A204.1 (cell line): ENCODE measurements around the gene LRRC32.

Source experiments
- FAIRE-seq: peaks from 2 replicates; lab custom pipeline; 2012; peaks lifted over from hg19 to GRCh38; lab: Jason Lieb, UNC

The LRRC32 gene

DNA sequence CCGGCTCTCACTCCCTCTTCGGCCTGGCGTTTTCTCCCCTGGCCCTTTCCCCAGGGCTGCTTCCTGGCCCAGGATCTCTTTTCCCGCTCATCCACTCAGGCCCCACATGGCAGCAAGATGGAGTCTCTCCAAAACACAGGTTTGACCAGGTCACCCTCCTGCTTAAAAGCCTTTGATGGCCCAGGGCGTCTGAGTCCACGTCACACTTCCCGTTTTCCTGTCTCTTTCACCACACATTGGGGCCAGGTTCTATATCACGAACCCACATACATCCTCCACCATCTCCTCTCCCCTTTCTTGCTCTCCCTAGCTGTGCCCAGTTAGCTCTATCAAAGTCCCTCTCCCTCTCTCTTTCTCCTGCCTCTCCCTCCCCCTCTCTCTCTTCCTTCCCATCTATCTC lies 7.8 kb upstream of the LRRC32 start:
- no peak for FAIRE-seq

DNA sequence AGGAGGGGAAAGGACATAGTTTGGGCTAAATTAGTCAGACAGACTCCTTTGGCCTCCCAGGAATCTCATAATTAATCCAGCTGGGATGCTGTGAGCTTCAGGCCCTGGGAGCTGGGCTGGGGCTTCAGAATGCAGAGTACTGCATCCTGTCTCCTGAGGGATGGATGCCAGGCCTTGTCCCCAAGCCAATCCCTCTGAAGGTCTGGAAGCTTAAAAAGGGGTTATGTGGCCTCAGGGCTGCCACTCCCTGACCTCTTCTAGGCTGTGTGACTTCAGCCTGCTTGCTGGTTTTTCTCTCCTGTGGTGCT lies 6.9 kb upstream of the LRRC32 start:
- no peak for FAIRE-seq

DNA sequence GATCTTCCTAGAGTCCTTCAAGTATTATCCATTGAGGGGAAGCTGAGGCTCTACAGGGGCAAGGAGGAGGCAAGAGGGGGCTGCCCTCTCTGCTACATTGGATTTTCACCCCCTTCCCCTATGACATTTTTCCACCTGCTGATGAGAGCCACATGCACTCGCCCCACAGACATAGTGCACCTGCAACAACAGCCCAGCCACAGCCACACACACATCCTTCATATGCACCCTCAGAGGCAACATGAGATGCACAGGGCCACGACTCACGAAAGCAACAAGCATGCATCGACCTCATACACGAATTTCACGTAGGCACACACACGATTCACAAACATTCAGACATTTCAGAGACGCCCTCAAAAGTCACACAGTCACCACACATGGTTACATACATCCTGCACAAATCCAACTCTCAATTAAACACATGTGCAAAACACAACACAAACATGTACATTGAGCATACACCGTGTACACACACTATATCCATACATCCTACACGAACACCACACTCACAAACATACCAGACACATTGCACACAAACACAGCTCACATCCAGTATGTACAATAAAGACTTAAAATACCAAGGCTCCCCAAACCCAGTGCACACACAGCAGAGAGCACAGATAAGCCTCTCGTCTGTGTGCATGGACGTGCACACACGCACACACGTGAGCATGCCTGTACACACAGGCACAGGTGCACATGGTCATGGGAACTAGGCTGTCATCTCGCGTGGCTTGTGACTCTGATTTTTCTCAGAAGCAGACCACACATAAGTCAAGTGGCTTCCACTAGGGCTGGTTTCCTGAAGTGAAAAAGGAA lies 6.3 kb upstream of the LRRC32 start:
- no peak for FAIRE-seq

DNA sequence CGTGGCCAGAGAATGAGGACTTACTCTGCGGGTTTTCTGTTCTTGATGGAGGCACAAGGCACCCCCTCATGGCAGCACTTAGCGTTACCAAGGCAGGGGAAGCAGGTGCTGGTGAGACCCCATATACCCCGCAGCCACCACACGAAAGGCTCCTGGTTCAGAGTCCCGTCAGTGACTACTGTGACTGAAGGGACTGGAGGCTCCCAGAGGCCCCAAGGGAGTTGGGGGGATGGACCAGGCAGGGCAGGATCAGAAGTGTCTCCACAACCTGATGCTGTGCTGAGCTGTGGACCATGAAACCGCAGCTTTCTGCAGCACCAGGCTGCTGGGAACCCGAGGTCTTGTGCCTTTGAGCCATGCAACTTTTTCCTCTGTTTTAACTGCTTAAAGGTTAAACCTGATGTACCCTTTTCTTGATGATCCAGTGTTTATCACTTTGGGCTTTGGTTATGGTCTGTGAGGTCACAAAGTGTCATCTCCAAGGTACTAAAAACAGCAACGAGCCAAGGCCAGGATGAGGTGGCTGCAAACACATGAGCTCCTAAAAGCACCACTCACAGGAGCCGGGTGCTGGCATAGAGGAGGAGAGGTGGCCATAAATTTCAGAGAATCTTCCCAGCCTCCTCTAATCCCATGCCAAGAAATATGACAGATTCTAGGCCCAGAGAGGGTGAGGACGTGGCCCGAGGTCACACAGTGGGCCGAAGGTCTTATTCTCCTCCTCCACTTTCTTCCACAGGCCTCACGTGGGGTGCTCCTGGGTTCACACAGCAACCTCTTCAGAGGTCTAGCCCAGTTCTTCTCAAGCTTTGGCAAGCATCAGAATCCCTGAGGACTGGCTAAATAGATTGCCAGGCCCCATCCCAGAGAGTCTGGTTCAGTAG lies 4.2 kb upstream of the LRRC32 start:
- no peak for FAIRE-seq

DNA sequence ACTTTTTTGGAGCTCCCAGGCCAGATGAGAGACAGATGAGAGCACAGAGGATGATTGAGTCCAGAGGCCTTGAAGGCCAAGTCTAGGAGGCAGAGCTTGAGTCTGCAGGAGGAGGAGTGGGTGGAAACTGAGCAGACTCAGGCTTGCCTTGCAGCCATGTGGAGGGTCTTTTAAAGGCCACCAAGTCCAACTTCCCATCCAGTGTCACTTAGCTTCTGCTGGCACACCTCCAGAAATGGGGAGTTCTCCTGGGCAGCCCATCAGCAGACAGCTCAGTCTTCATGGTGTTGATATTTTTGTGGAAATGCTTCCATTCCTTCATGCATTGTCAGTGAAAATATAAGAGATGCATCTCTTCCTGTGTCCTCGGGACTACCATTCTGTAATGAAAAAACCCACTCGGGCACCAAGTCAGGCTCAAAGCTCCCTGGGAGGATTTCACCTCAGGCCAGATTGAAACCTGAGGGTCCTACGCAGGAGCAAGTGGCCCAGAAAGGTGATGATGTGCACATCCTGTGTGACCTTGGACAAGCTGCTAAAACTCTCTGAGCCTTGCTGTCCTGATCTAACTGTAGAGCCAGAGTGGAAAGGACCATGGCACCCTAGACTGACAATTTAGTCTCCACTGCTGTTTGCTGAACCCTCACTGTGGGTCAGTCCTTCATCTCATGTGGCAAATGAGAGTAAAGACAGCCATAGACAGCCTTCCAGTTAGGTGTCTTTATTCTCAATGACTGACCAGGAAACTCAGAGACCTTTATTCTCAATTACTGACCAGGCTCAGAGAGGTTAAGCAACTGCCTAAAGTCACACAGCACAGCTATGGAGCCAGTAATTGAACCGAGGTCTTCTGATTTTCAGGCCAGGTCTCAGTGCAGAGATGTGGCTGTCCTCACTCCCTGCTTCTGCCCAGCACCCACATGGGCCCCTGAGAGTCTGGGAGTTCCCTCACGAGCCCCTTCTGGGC lies 2.9 kb upstream of the LRRC32 start:
- FAIRE-seq: no peak

DNA sequence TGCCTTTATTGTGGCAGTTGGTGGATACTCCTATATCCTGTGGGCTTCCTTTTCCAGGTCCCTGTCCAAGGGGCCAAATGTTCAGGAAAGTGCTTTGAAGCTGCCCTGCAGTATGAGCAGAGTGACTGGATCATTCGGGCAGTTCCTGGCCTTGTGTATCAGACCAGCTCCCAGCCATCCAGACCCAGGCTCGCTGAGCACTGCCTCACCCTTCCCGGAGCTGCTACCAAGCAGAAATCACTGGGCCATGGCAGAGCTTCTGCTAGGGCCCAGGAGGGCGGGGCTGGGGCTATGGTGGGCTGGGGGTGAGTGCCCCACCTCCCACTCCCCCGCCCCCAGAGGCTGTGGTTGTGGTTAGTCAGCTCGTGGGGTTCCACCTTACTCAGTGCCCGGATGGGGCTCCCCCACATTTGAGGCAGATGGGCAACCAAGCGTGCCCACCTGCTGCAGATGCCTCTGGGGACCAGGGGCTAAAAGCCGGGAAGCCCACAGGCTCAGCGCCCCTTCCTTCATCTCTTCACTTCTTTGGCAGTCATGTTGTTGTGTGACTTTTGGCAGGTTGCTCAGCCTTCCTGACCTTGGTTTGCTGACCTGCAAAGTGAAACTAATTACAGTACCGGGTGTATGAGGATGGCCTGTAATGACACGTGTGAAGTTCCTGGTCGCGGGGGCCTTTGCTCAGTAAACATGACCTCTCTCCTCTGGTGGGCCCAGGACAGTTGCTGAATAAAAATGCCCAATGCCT lies 2.1 kb upstream of the LRRC32 start:
- no peak for FAIRE-seq

DNA sequence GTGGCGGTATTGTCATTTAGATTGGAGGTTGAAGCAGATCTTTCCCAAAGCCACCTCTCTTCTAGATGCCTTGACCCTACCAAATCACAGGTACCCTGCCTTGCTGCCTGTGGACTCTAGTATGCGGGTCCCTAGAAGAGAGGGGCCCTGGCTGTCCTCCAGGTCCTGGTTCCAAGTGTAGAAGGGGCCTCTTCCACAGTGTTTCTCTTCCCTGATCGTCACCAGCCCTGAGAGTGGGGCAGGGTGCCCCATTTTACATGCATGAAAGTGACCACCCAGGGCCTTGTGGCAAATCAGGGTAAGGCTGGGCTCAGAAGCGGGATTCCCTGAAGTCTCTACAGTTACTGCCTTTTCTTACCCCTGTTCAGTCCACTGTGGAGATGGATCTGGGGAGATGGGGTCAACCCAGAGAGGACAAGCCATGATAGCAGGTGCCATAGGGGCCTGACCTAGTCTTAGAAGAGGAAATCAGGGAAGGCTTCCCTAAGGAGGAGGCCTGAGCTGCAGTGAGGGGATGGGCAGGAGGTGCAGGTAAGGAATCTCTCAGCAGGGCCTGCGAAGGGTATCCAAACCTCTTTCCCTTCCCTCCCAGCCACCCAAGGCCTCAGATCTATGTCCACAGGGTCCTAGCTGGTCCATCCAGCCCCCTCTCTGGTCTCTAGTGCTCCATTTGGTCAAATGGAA lies 1.2 kb upstream of the LRRC32 start:
- FAIRE-seq: no peak

DNA sequence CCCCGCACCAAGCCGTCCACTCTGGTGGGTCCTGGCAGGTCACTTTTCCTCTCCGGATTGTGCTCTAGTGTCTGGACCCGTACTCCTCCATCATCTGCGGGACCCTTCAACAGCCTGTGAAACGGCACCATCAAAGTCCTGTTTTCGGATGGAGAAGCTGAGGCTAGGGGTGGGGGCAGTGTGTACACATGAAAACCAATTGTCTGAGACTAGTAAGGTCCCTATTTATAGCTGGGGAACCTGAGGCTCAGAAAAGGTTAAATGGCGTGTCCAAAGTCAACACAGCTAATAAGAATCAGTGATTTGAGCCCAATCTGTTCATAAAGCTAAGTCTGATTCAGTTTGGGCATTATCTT lies 668 bp upstream of the LRRC32 start:
- no peak for FAIRE-seq

DNA sequence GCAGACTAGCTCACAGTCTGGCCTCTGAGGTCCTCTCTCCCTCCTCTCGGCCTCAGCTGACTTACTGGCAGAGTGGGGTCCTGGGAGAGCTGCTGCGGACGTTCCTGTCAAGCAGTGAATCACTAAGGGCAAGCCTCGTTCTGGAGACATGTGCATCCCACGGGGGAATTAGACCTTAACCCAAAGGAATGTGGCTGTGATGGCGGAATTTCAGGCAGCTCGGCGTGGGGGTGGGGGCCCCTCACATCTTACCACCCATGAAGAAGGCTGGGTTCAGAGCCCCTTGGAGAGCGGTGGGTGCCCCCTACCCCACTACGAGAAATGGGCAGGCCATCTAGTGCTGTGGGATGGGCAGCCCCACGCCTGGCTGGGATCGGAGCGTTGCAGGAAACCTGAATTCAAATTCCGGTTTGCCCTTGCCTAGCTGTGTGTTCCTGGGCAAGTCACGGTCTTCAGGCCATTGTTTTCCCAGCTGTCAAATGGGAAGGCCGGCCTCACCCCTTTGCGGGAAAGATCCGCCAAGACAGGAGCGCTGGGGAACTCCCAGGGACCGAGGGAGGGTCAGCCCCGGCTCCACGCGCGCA lies 554 bp downstream of the LRRC32 start:
- no peak for FAIRE-seq

DNA sequence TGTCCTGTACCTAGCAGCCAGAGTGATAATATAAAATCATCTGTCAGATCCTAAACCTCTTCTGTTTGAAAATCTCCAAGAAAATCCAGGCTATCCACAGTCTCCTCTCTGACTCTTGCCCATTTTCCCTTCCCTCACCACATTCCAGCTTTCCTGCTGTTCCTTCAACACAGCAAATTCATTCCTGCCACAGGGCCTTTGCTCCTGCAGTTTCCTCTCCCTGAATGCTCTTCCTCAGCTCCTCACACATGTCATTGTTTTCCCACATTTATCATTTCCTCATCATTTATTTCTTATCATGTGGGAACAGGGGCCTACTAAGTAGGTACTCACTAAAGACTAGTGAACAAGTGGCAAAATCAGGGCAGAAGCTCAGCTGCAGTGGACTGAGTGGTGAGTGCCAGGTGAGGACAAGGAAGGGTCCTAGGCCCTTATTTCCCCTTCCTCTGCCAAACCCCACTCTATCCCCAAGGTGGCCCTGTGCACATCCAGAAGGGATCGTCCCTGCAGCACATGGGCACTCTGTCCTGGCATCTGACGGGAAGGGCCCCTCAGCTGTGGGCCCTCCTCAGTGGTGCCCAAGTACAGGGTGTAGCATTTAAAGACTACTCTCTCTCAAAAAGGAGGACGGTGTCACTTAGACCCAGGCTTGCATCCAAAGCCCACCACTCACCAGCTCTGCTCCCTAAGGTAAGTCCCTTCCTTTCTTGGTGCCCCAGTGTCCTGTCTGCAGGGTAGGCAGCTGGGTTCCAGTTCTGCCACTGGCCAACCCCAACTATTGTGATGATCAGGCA lies 2.0 kb downstream of the LRRC32 start:
- FAIRE-seq: no peak

DNA sequence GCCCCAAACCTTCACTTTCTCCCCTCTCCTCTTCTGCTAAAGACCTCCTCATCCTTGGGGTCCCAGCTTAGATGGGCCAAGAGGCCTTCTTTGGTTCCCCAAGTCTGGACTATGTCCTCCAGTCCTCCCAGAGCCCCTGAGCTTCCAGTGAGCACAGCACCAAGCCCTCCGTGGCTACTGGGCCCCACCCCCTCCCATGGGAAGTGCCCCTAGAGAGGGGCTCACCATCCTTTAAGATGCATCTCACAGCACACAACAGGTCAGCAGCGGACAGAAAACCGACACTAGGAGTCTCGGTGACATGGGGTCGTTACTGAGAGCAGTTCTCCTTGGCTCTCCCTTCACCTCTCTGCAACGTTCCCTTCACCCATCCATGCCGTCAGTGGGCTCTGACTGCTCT lies 2.7 kb downstream of the LRRC32 start:
- no peak for FAIRE-seq

DNA sequence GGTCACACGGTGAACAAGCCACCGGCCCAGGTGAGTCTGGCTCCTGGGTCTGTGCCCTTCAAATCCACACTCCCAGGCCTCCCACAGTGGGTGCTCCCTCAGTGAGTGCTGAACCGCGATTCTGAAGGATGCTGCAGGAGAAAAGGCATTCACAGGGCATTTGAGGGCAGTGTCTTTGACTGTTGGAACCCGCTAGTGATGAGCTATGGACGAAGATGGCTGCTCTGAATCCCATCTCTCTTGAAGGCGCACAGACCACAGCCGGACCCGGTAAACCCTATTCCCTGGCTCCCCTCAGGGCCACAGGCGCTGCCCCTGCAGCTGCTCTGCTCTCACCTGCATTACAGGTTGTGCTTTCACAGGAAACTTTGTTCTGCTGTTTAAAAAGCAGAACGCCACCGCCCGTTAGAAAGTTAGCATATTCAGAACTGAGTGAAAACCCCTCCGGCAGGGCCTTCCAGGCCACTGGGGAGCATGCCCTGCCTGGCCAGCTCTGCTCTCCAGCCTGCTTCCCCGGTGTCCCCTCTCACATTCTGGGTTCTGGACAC lies 3.2 kb downstream of the LRRC32 start:
- FAIRE-seq: no peak

DNA sequence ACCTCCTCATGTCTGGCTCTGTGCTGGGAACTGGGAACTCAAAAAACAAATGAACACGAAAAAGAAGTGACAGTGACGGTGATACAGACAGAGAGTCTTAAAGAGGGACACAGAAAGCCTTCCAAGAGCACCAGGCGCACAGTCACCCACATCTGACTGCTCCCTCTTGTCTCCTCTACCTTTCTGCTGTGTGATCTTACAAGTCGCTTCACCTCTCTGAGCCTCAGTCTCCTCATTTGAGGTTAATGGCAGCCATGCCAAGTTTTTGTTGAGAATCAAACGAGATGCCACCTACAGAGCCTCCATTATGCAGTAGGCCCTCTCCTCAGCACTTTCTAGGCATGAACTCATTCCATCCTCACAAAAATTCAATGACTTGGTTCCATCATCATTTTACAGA lies 3.7 kb downstream of the LRRC32 start:
- no peak for FAIRE-seq

DNA sequence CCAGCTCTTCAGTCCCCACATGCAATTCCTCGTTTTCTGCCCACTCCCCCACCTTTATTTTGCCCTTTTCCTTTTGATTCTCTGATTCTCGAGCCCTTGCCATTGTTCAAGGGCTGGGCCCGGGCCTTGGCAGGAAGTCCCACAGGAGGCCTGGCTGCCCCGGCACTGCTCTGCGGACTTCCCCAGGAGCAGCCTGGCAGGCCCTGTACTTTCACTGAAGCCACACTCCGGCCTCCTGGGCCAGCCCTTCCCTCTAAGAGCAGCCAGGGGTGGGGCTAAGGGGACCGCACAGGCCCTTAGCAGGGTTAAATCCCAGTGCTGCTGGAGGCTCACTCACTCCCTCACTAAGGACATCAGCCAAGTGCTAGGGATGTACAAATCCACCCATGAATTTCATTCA lies 4.1 kb downstream of the LRRC32 start:
- no peak for FAIRE-seq

DNA sequence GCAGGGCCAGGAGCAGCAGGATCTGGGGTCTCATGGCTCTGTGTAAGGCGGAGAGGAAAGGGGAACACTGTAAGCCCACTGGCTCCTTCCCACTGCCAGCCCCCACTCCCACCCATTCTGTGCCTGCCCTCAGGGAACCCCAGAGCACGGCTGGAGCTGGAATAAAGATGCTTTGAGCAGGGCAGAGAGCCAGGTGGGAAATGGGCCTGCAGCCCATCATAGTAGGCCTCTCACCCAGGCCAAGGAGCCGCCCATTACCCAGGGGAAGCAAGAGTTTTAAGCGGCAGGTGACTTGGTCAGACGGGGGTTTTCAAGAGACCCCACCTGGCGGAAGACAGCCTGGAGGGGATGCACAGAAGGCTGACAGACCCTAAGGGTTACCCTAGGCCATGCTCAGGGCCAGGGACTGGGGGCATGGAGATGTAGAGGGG lies 4.6 kb downstream of the LRRC32 start:
- FAIRE-seq: no peak

DNA sequence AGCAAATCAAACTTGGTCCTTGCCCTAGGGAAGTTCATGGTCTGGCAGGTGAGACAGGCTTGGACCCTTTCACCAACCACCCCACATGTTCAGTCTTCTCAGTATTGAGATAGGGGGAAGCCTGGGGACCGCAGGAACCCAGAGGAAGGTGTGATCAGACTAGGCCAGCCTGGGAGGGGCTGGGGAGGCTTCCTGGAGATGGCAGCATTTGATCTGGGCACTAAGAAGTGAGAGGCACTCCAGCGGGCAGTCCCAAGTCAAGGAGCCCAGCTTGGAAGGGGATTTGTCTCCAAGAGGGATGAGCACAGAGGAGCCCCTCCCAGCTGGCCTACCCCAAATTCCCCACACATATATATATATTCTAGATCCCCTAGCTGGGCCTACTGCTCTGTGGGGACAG lies 5.4 kb downstream of the LRRC32 start:
- FAIRE-seq: no peak

DNA sequence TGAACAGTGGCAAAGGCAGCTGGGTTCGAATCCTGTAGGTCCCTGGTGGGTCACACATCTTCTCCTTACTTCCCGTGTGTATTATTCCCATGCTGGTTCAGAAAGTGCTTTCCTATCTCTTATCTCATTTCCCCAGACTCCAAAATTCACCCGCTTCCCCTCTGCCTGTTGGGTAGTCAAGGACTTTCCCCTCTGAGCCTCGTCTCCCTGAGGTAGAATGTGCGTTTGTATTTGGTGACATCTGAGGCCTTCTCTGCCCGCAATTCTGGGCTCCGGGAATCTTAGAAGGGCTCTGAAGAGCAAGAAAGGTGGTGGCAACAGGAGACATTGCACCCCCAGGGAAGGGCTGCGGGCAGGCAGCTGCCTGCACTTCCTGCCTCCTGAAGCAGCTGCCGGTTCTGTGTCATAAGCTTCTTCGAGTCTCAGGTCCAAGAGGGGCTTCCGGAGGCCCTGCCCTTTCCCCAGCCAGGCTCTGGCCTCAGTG lies 5.9 kb downstream of the LRRC32 start:
- no peak for FAIRE-seq

DNA sequence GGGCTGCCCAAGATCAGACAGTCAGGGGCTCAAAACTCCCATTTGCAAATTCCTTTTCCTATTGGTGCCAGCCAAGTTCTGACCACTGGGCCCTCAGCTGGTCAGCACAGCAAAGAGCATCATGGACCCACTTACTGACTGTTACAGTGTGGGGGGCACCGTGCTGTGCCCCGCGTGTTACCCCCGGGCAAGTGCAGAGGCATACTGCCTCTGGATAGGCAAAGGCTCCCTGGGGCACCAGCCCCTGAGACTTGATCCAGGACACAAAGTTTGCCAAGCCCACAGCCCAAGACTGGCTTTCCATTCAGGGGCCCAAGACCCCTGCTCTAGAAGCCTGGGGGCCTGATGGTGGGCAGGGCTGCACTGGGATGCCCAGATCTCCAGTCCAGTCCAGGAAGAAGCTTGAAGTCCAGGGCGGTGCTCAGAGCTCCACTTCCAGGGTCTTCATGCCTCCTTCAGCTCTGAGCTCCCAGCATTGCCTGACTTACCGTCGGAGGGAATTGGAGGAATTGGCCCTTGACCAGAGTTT lies 6.6 kb downstream of the LRRC32 start:
- no peak for FAIRE-seq

DNA sequence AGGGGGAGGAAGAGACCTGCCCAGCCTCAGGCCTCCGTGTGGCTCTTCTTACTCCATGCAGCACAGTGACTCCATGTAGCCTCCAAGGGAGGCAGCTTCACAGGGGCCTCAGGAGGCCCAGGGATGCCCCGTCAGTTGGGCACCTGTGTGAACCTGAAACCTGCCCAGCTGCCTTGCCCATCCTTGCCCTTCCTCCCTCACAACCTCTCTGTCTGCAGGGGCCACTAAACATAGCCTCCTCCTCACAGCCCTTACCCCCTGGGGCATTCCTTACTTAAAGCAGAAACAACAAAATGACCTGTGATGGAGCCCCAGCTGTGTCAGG lies 7.1 kb downstream of the LRRC32 start:
- FAIRE-seq: no peak
